ENCODE data around the gene RNF224.
"Not testable (repeated sequence)": the region's sequence is repeated elsewhere in the genome, so short reads cannot be mapped to it uniquely, and the experiment has no call there.

Gene RNF224

GRCh38 chr9:137254624-137255447, 27.5 kb downstream of the RNF224 start, which contains the start of gene NELFB:
TSS of gene NELFB (plus strand) at chr9:137255327.
- peak; percentile 81 for DNase-seq (ENCODE audit: low spot score)

- DNase-seq (ENCODE audit: low spot score): no peak
Measured at GRCh38 chr9:137255448-137256114, 28.3 kb downstream of the RNF224 start.

GRCh38 chr9:137256362-137256761, 29.1 kb downstream of the RNF224 start:
- no peak for DNase-seq (ENCODE audit: low spot score)

GRCh38 chr9:137256856-137257255, 29.6 kb downstream of the RNF224 start:
- no peak for DNase-seq (ENCODE audit: low spot score)

GRCh38 chr9:137262173-137262908, 35.0 kb downstream of the RNF224 start:
- DNase-seq (ENCODE audit: low spot score): not testable (repeated sequence)

GRCh38 chr9:137262909-137263285, 35.6 kb downstream of the RNF224 start:
- DNase-seq (ENCODE audit: low spot score): no peak

GRCh38 chr9:137263506-137263905, 36.2 kb downstream of the RNF224 start:
- DNase-seq (ENCODE audit: low spot score): no peak

- no peak for DNase-seq (ENCODE audit: low spot score)
Measured at GRCh38 chr9:137264067-137264466, 36.8 kb downstream of the RNF224 start.

- no peak for DNase-seq (ENCODE audit: low spot score)
Measured at GRCh38 chr9:137265496-137266161, 38.3 kb downstream of the RNF224 start.

- no peak for DNase-seq (ENCODE audit: low spot score)
Measured at GRCh38 chr9:137266162-137266527, 38.8 kb downstream of the RNF224 start.

GRCh38 chr9:137266585-137267453, 39.5 kb downstream of the RNF224 start:
- no peak for DNase-seq (ENCODE audit: low spot score)

- no peak for DNase-seq (ENCODE audit: low spot score)
Measured at GRCh38 chr9:137267933-137268355, 40.6 kb downstream of the RNF224 start.

- DNase-seq (ENCODE audit: low spot score): no peak
Measured at GRCh38 chr9:137268538-137269201, 41.4 kb downstream of the RNF224 start.

- no peak for DNase-seq (ENCODE audit: low spot score)
Measured at GRCh38 chr9:137269231-137269772, 42.0 kb downstream of the RNF224 start.

- DNase-seq (ENCODE audit: low spot score): no peak
Measured at GRCh38 chr9:137270929-137271695, 43.8 kb downstream of the RNF224 start.

- DNase-seq (ENCODE audit: low spot score): no peak
Measured at GRCh38 chr9:137271696-137272076, 44.4 kb downstream of the RNF224 start.

GRCh38 chr9:137272241-137273094, 45.2 kb downstream of the RNF224 start:
- DNase-seq (ENCODE audit: low spot score): no peak

GRCh38 chr9:137273095-137273490, 45.8 kb downstream of the RNF224 start:
- DNase-seq (ENCODE audit: low spot score): no peak
